Panc1 (cell line): Measurements from ENCODE around the gene DIAPH2.

Experiments
- REST ChIP-seq, 2 experiments: IDR thresholded peaks; 2 replicates each; pipeline ENCODE4 v1.6.1; 2011 to 2012; ENCODE audit warnings: low read depth in 2 of 2, control low read depth in 1 of 2, low read length in 1 of 2, mild to moderate bottlenecking in 1 of 2, moderate library complexity in 1 of 2; ENCODE audit not compliant: insufficient read depth in 1 of 2
- TF ChIP-seq, protein P1 (sequence below): fragments of 450-650 bp; IDR thresholded peaks from 2 replicates; pipeline ENCODE4 v1.5.1; 2017; ENCODE audit warnings: mild to moderate bottlenecking

GRCh38 chrX:97159916-97160800 is 475.5 kb downstream of the DIAPH2 start:
- TF ChIP-seq, protein P1, sequence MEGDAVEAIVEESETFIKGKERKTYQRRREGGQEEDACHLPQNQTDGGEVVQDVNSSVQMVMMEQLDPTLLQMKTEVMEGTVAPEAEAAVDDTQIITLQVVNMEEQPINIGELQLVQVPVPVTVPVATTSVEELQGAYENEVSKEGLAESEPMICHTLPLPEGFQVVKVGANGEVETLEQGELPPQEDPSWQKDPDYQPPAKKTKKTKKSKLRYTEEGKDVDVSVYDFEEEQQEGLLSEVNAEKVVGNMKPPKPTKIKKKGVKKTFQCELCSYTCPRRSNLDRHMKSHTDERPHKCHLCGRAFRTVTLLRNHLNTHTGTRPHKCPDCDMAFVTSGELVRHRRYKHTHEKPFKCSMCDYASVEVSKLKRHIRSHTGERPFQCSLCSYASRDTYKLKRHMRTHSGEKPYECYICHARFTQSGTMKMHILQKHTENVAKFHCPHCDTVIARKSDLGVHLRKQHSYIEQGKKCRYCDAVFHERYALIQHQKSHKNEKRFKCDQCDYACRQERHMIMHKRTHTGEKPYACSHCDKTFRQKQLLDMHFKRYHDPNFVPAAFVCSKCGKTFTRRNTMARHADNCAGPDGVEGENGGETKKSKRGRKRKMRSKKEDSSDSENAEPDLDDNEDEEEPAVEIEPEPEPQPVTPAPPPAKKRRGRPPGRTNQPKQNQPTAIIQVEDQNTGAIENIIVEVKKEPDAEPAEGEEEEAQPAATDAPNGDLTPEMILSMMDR: no peak
- TF ChIP-seq REST (IDR thresholded peaks at IDR 0.05; ENCODE audit: insufficient read depth in 1 of 2, low read depth in 2 of 2, low read length in 1 of 2): no peak
